ENCODE results near the gene NACC1.

DNA sequence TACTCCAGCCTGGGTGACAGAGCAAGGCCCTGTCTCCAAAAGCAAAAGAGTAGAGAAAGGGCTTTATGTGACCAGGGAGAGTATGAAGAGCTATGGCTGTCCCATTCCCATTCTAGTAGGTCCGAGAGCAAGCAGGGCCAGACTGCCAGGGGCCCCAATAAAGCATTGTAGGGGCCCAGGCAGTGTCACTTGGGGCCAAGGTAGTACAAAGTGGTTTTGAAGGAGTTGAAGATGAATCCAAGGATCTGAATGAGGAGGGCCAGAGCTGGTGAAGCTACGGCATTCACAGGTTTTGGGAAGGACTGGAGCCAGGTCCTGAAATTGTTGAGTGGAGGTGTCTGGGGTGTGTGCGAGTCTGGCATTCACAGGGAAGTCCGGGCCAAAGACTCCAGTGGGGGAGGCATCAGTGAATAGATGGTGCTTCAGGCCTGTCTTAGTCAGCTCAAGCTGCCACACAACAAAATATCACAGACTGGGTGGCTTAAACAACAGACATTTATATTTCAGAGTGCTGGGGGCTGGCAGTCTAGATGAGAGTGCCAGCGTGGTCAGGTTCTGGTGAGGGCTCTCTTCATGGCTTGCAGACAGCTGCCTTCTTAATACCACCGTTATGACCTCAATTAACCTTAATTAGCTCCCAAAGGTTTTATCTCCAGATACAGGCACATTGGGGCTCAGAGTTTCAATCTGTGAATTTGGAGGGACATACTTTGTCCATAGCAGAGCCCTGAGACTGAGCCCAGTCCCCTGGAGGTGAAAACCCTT is 9.9 kb downstream of the NACC1 start:
- TF ChIP-seq CTCF (IDR thresholded peaks at IDR 0.05), result no peak
- TF ChIP-seq POLR2A (IDR thresholded peaks at IDR 0.05), result no peak

All from testis (tissue), 2 donors.